HG02571 (cell line): ENCODE results near the gene IFT25.

Experiments
- ATAC-seq: cut with Tn5 transposase; IDR thresholded peaks from one replicate; pipeline ENCODE4 v1.9.1; 2021; ENCODE audit warnings: mild to moderate bottlenecking, moderate library complexity; ENCODE audit not compliant: unreplicated experiment

Gene IFT25

DNA sequence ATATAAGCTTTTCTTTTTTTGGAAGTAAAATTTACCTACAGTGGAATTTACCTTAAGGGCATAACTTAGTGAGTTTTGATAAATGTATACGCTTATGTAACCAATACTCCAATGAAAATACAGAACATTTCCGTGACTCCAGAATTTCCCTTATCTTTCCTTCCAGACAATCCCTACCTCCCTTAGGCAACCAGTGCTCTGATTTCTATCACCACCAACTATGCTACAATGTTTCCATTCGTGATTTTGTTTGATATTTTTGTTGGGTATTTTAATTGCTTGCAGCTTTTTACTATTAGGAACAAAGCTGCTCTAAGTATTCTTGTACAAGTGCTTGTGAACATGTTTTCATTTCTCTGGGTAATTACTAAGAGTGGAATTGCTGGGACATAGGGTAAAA lies 14.6 kb downstream of the IFT25 start:
- no peak for ATAC-seq

- no peak for ATAC-seq
Measured at GRCh38 chr1:53929246-53929960, 16.1 kb downstream of the IFT25 start.

DNA sequence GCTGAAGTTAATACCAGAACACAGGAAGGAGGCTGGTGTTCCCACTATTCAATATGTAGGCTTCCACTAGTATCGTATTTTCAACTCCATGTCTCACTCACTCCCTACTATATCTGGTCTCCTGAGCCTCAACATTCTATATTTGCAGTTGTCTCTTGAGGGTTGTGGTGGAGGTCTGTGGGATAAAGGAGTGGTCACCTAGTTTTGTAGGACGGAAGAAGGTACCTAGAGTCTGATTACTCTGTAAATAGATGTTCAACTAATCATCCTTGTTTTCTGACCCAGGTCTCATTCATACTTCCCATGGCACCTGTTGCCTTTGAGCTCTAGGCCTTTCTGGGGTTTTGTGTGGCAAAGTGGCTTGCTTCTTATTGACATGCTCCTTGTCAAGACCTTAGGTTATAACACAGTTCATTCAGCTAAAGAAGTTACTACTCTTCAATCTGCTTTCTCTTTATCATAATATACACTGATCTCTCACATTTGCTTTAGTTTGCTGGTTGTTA lies 18.1 kb downstream of the IFT25 start:
- ATAC-seq, result no peak

GRCh38 chr1:53919675-53920066 lies 25.8 kb downstream of the IFT25 start:
- no peak for ATAC-seq

GRCh38 chr1:53918343-53918742 lies 27.2 kb downstream of the IFT25 start:
- ATAC-seq, result no peak

- ATAC-seq, result no peak
Measured at GRCh38 chr1:53913352-53914033, 32.0 kb downstream of the IFT25 start.

- ATAC-seq, result no peak
Measured at GRCh38 chr1:53911442-53911841, 34.1 kb downstream of the IFT25 start.

GRCh38 chr1:53909946-53910345 lies 35.6 kb downstream of the IFT25 start:
- ATAC-seq, result no peak

DNA sequence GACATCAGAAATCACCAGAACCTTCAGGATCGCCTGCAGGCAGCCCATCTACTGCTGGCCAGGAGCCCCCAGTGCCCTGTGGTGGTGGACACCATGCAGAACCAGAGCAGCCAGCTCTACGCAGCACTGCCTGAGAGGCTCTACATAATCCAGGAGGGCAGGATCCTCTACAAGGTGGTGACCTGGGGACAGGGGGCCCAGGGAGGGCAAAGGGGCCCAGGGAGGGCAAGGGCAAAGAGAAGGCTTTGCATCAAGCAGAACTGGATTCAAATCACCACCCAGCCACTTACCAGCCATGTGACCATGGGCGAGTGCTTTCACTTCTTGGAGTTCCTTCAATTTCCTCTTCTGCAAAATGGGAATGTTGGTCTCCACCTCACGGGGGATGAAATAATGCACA lies 39.4 kb downstream of the IFT25 start:
- no peak for ATAC-seq

DNA sequence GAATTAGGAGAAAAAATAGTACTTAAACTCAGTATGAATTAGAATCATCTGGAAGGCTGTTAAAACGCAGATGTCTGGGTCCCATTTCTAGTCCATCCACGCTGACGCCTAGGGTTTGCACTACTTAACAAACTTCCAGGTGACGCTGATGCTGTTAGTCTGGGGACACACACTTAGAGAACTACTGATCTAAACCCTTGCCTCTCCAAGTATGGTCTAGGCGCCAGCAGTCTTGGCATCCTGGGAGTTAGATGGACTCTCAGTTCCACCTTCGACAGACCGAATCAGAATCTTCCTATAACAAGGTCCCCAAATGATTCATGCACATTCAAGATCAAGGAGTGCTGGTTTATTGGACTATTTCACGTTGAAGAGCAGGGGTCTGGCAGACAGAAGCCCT lies 40.0 kb downstream of the IFT25 start:
- ATAC-seq, result no peak

GRCh38 chr1:53902235-53903138 lies 43.0 kb downstream of the IFT25 start:
- no peak for ATAC-seq

DNA sequence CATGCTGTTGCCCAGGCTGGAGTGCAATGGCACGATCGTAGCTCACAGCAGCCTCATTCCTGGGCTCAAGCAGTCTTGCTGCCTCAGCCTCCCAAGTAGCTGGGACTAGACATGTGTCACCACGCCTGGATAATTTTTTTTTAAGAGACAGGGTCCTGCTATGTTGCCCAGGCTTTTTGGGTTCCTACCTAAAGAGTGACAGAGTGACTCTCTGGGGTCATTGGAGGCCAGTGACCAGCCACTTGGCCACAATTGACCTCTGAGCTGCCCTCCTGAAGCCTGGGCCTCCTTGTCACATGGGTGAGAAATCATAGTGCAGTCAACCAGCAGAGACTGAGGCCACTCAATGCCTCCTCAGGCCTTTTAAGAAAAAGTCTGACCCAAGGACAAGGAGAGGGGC lies 45.8 kb downstream of the IFT25 start:
- no peak for ATAC-seq

DNA sequence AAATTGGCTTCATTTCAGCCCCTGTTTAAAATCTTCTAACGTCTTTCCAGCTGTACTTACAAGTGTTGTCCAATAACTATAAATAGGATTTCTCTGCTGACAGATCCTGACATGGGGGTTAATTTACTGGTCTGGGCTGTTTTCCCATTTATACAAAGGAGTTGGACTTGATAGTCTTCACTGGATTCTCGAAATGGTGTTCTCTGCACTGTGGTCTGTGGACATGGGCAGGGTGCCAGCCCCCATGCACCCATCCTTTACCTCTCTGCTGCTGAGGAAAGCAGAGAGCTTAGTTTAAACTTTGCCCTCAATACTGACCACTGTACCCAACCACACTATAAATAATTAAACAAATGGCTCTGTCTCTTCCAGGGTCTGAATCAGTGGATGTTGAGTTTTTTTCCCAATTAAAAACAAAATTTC lies 46.3 kb downstream of the IFT25 start:
- no peak for ATAC-seq

- no peak for ATAC-seq
Measured at GRCh38 chr1:53896635-53897229, 48.8 kb downstream of the IFT25 start.

DNA sequence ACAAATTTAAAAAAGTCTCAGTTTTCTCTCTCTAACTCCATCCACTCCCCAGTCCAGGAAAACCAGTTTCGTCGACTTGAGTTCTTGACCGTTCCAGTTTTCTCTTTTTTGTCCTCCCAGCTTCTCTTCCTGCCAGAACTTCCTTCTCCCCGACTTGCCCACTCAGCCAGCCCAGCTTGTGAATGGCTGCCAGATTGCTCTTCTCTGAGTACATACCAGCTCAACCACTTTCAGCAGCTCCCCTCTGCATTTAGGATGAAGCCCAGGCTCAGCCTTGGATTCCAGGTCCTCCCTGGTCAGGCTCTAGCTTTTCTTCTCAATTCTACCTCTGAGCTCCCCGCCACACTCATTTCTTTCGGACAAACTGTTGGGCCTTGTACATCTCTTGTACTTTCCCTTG lies 50.1 kb downstream of the IFT25 start:
- no peak for ATAC-seq

DNA sequence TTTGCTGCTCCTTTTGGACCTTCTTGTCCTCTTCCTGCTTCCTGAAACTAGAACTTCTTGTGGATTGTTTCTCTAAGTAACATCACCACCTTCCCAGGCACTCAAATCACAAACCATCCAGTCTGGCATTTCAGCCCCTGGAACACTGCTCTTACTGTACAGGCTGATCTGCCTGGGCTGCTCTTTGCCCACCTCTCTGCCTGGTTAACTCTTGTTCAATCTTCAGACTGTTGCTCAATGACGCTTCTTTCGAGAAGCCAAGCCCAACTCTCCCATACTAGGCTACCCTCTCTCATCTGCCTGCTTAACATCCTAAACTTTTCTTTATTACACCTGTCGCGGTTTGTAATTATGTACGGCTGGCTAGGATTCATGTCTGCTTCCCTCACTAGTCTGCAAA lies 50.9 kb downstream of the IFT25 start:
- no peak for ATAC-seq

DNA sequence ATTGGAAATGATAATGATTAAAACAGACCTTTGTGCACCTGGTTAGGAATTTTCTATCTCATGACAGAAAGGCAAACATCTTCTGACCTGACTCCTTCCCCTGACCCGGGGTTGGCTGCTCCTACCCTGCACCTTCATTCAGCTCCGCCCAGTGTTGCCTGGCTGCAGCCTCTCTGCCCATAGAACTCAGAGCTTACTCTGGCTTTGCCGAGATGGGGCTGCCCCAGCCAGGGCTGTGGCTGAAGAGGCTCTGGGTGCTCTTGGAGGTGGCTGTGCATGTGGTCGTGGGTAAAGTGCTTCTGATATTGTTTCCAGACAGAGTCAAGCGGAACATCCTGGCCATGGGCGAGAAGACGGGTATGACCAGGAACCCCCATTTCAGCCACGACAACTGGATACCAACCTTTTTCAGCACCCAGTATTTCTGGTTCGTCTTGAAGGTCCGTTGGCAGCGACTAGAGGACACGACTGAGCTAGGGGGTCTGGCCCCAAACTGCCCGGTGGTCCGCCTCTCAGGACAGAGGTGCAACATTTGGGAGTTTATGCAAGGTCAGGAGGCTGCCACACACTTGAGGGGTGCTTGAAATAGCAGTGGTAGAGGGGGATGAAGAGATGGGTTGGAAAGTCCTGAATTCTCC lies 51.4 kb downstream of the IFT25 start, which contains the start of gene DIO1:
DIO1 (plus strand) TSS at position 189 of the 638 bp plus-strand sequence; CDS start at position 213, 24 bp downstream.
- no peak for ATAC-seq

- no peak for ATAC-seq
Measured at GRCh38 chr1:53892911-53893310, 52.6 kb downstream of the IFT25 start.

DNA sequence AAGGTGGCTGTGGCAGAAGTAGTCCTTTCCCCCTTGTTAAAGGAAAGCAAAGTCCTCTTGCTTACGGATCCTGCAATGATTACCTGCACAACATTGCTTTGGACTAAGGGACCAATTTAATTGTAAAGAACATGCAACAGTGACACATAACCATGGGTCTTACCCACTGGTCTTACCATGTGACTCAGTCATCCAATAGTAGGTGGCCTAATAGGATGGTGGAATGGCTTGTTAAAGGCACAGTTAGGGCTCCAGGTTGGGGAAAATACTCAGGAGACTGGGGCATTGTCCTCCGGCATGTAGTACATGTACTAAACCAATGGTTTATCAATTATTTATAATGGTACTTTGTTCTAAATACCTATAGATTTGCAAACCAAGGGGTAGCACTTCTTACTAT lies 53.8 kb downstream of the IFT25 start:
- no peak for ATAC-seq

DNA sequence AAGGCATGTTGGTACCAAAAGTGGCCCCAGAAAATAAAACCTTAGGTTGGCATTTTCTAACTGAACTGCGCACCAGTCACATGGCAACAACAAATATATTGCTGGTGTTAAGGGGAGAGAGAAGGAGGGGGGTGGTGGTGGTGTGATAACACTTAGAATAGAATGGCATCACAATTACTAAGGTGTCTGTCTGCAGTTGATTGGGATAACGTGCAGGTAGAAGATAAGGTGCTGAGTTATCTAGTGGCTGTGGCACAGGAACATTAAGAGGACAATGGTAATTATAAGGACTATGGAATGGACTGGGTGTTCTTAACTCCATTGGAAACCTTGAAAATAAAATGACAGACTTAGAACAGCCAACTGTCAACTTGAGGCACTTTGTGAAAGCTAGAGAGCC lies 54.5 kb downstream of the IFT25 start:
- ATAC-seq, result no peak
